GM12874 (cell line): ENCODE measurements around the gene GTF2H2.
"Not testable (repeated sequence)": the region's sequence is repeated elsewhere in the genome, so short reads cannot be mapped to it uniquely, and the experiment has no call there.

ENCODE experiments used
- CTCF ChIP-seq: IDR thresholded peaks from 2 replicates; pipeline ENCODE4 v1.5.1; 2011; ENCODE audit warnings: low read depth, mild to moderate bottlenecking, control low read depth, low read length, moderate library complexity; ENCODE audit not compliant: insufficient read depth

The GTF2H2 gene

GRCh38 chr5:71067262-71067928, at the start of gene GTF2H2:
TSS of gene GTF2H2 (minus strand) at chr5:71067676. CDS start at chr5:71062763, 4,913 bp downstream.
- not testable (repeated sequence) for TF ChIP-seq CTCF

GRCh38 chr5:71025289-71025953, 42.1 kb downstream of the GTF2H2 start, which contains the start of gene NAIP:
TSS of gene NAIP (minus strand) at chr5:71025339. CDS start at chr5:71012915, 12,424 bp downstream.
- TF ChIP-seq CTCF = not testable (repeated sequence)

- TF ChIP-seq CTCF = no peak
These were observed 53.3 kb downstream of the GTF2H2 start for GRCh38 chr5:71014176-71014575.

GRCh38 chr5:71013575-71013974, 53.9 kb downstream of the GTF2H2 start:
- no peak for TF ChIP-seq CTCF

- TF ChIP-seq CTCF = no peak
These were observed 56.2 kb downstream of the GTF2H2 start for GRCh38 chr5:71011194-71011792.
